Fibroblast of villous mesenchyme (primary cell): ENCODE measurements around the gene TP53I11. TPM values are rescaled to one million over a fixed set of nuclear protein-coding genes. Genes with fewer than 3 reads are reported as not detected.

Experiments
- DNase-seq: peaks from one replicate; pipeline ENCODE4 v3.0.0-alpha.2; 2010; ENCODE audit warnings: low read depth
- H3K4me3 ChIP-seq: 2 replicates; pipeline ENCODE4 v1.5.1; 2011; ENCODE audit warnings: low read depth, mild to moderate bottlenecking, low read length
- total RNA-seq: library from RNA; depleted of rRNA; stranded (reverse); fragments of >200 nt; gene quantifications from 2 replicates; pipeline ENCODE4 v1.2.3, GENCODE V29; 2012
- TF ChIP-seq, protein P1 (sequence below): IDR thresholded peaks from 2 replicates; pipeline ENCODE4 v1.5.1; 2012; ENCODE audit warnings: low read depth, mild to moderate bottlenecking, low read length; ENCODE audit not compliant: insufficient read depth

Gene TP53I11
- total RNA-seq, 1 donor: 38.4 TPM

- TF ChIP-seq, protein P1, sequence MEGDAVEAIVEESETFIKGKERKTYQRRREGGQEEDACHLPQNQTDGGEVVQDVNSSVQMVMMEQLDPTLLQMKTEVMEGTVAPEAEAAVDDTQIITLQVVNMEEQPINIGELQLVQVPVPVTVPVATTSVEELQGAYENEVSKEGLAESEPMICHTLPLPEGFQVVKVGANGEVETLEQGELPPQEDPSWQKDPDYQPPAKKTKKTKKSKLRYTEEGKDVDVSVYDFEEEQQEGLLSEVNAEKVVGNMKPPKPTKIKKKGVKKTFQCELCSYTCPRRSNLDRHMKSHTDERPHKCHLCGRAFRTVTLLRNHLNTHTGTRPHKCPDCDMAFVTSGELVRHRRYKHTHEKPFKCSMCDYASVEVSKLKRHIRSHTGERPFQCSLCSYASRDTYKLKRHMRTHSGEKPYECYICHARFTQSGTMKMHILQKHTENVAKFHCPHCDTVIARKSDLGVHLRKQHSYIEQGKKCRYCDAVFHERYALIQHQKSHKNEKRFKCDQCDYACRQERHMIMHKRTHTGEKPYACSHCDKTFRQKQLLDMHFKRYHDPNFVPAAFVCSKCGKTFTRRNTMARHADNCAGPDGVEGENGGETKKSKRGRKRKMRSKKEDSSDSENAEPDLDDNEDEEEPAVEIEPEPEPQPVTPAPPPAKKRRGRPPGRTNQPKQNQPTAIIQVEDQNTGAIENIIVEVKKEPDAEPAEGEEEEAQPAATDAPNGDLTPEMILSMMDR: no peak
- H3K4me3 ChIP-seq: no peak overlapping the region
- no peak for DNase-seq
Observed at GRCh38 chr11:44967930-44968496, 17.3 kb upstream of the TP53I11 start.

DNA sequence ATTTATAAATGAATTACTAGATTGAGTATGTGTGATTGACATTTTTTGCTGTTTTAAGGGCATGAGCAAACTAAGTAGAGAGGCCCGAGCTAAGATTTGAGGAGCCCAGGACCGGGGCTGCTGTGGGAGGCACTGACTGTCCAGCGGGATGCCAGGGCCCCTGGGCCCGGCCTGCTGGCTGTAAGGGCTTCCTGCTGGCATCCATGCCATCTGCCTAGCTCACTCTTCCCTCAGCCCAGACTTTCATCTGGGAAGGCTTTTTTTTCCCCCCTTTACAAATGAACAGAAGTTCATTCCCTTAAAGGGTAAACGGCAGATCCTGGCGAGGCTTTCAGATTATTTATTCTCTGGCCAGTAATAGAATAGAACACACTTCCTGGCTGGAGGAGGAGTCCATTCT lies 16.0 kb upstream of the TP53I11 start:
- no peak for DNase-seq
- H3K4me3 ChIP-seq: no peak overlapping the region
- TF ChIP-seq, protein P1: no peak

GRCh38 chr11:44964526-44965209 lies 14.0 kb upstream of the TP53I11 start:
- DNase-seq: no peak
- H3K4me3 ChIP-seq: no peak overlapping the region
- TF ChIP-seq, protein P1: no peak

GRCh38 chr11:44963948-44964347 lies 13.3 kb upstream of the TP53I11 start:
- no peak overlapping the region for H3K4me3 ChIP-seq
- TF ChIP-seq, protein P1: no peak
- DNase-seq: no peak

GRCh38 chr11:44963136-44963535 lies 12.5 kb upstream of the TP53I11 start:
- no peak for DNase-seq
- no peak overlapping the region for H3K4me3 ChIP-seq
- TF ChIP-seq, protein P1: no peak

- no peak overlapping the region for H3K4me3 ChIP-seq
- TF ChIP-seq, protein P1: no peak
- DNase-seq: no peak
Observed at GRCh38 chr11:44962464-44962863, 11.8 kb upstream of the TP53I11 start.
